AG04449 (cell line): Measurements from ENCODE around the gene MIOX.

Source experiments
- CTCF ChIA-PET: fragments of 350-600 bp; formaldehyde crosslinking; extraction: SDS; loops from one replicate; lab custom pipeline; 2021; ENCODE audit warnings: antibody characterized with exemption; lab: Yijun Ruan, JAX
- POLR2A ChIA-PET: fragments of 400-600, 350-600 bp; formaldehyde crosslinking; extraction: SDS; loops from one replicate; lab custom pipeline; 2020; ENCODE audit warnings: antibody characterized with exemption, inconsistent platforms; lab: Yijun Ruan, JAX
- DNase-seq: peaks from one replicate; pipeline ENCODE4 v3.0.0-alpha.2; 2010; ENCODE audit warnings: low read depth, low spot score
- H3K4me3 ChIP-seq: 2 replicates; pipeline ENCODE4 v1.5.1; 2011; ENCODE audit warnings: low read depth, mild to moderate bottlenecking, control low read depth, low read length
- CTCF ChIP-seq: IDR thresholded peaks from one replicate; pipeline ENCODE4 v1.5.1; 2011; ENCODE audit warnings: mild to moderate bottlenecking, moderate library complexity, low read length, control low read depth, inconsistent platforms; ENCODE audit not compliant: insufficient read depth; ENCODE audit errors: missing control alignments

The MIOX gene

DNA sequence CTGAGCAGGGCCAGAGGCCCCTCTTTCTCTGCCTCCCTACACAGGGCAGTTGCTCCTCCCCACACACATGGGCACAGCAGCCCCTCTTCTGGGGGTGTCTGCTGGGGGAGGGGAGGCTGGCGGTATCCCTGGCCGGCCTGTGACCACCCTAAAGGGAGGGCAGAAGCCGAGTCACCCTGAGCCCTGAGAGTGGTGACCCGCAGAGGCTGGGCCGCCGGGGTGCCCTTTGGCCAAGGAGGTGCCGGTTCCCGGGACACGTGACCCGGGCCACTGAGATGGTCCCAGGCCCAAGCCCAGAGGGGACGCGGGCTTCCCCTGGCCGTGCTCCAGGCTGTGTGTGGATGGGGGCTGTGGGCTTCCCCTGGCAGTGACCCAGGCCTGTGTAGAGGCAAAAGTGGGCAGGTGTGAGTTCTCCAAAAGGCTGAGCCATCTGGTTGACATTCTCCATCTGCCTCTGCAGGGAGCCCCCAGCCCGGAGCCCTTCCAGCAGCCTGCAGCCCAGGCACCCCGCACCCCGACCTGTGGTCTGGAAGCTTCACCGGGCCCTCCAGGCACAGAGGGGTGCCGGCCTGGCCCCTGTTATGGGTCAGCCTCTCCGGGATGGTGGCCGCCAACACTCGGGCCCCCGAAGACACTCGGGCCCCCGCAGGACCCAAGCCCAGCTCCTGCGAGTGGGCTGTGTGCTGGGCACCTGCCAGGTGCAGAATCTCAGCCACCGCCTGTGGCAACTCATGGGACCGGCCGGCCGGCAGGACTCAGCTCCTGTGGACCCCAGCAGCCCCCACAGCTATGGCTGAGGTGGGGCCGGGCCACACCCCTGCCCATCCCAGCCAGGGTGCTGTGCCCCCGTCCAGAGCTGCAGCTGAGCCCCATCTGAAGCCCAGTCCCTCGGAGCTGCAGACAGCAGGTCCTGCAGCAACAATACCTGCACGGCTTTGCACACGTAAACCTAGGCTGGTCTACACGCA lies 4.3 kb upstream of the MIOX start:
- POLR2A ChIA-PET = no interaction called here
- H3K4me3 ChIP-seq = peak overlapping the region; percentile 70
- CTCF ChIA-PET = interaction anchor here (0.8 to 1.2 kb wide), 3 partner anchors 12 to 141 kb away, joined by 3 to 4 read pairs (median 3); no protein-coding TSS in a partner anchor

GRCh38 chr22:50483106-50483505 lies 3.6 kb upstream of the MIOX start:
- ChIA-PET POLR2A (no interaction called here), CTCF (interaction anchor here (1.0 to 1.2 kb wide), 2 partner anchors 22 to 142 kb away, joined by 3 read pairs; no protein-coding TSS in a partner anchor)
- DNase-seq = no peak
- H3K4me3 ChIP-seq = peak overlapping the region; percentile 70
- no peak for TF ChIP-seq CTCF

More for the DNA sequence above, 4.3 kb upstream of the MIOX start:
- no peak for TF ChIP-seq CTCF
- no peak for DNase-seq

GRCh38 chr22:50483556-50483955 lies 3.1 kb upstream of the MIOX start:
- CTCF ChIA-PET = interaction anchor here (1.0 to 1.2 kb wide), 2 partner anchors 22 to 142 kb away, joined by 3 read pairs; no protein-coding TSS in a partner anchor
- no peak for TF ChIP-seq CTCF
- POLR2A ChIA-PET = no interaction called here

DNA sequence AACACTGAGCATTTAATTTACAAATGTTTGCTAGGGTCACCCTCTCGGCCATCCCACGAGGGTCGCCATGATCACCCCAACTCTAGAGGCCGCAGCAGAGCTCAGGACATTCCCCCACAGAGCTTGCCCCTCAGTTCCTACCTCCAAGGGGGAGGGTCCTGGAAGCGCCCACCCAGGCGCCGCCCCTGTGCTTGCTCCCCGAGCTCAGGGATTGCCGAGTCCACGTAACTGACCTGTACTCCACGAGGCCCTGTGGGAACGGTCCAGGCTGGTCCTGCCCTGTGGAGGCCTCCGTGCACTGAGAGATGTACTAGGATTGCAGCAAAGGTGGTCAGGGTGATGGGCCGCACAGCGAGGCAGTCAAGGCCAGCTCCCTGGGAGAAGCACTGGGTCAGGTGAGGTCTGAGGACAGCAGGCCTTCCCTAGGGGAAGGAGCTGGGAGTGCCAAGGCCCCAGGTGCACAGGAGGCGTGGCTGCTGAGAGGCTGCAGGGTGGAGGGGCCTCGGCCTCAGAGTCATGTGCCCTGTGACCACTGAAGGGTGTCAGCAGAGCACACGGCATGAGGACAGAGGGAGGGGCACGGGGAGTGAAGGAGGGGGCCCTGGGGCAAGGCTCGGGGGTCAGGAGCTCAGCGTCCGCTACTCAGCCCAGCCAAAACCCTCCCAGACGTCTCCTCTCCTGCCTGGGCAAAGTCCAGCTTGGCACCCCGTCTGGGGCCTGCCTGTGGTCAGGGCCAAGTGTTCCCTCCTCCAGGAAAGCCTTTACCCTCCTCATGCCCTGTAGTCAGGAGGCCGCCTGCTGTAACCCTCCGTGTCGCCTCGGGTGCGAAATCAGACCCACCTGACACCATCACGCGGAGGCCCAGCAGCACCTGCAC lies 2.4 kb upstream of the MIOX start:
- ChIA-PET POLR2A (no interaction called here), CTCF (interaction anchor here (1.0 to 3.8 kb wide), 2 partner anchors 13 to 21 kb away, joined by 3 to 24 read pairs; no protein-coding TSS in a partner anchor)
- TF ChIP-seq CTCF = no peak
- H3K4me3 ChIP-seq = no peak overlapping the region
- no peak for DNase-seq

More at GRCh38 chr22:50483556-50483955, 3.1 kb upstream of the MIOX start:
- no peak for DNase-seq
- H3K4me3 ChIP-seq = no peak overlapping the region

DNA sequence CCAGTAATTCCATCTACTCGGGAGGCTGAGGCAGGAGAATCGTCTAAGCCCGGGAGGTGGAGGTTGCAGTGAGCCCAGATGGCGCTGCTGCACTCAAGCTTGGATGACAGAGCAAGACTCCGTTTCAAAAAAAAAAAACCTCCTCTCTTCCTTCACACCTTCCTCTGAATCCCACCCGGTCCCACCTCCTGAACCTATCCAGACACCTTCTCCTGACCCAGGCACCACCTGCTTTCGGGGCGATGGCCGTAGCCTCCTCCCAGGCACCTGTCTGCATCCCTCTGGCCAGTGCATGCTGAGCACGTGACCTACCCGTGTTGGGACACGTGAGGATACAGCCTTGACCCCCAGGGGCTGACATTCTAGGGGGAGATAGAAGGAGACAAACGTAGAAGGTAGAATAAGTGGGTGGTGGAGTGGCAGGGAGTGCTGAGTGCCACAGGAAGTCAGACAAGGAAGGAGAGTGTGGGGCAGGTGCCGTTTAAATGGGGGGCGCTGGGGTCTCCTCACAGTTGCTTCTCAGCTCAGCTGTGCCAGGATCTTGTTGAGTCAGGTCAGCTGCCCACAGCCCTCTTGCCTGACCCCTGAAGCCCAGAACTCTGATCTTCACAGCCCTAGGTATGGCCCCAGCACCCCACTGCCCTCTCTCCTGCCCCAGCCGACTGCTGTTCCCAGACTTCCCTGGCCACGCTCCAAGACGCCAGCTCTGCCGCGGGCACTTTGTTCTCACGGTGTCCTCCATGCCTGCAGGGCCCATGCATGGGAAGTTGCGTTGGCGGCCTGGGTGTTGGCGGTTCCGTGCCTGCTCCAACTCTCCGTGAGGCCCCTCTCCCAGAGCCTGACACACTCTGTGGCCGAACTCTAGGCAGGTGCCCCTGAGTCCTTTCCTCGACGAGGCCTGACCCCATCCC lies 1.2 kb upstream of the MIOX start:
- DNase-seq = no peak
- ChIA-PET POLR2A (interaction anchor here (0.6 kb wide), 1 partner anchor 214 kb away, joined by 3 read pairs; no protein-coding TSS in a partner anchor), CTCF (interaction anchor here (3.8 kb wide), 1 partner anchor 12 kb away, joined by 24 read pairs; no protein-coding TSS in a partner anchor)
- no peak for TF ChIP-seq CTCF
- H3K4me3 ChIP-seq = no peak overlapping the region
